Endothelial cell of umbilical vein (primary cell): ENCODE results near the gene EPN1. TPM values are rescaled to one million over a fixed set of nuclear protein-coding genes. Genes with fewer than 3 reads are reported as not detected.

Experiments
- BruUV-seq: library from RNA; stranded (reverse); fragments of 400-500 nt; replicated peaks from 2 replicates; lab custom pipeline; 2021; lab: Mats Ljungman, UMichigan
- CTCF ChIA-PET: fragments of 300-600, 350-600 bp; sonication (Branson Sonifier 250); formaldehyde crosslinking; loops from one replicate; lab custom pipeline; 2021; ENCODE audit warnings: antibody characterized with exemption, inconsistent platforms; lab: Charles Lee
- POLR2A ChIA-PET: fragments of 300-600, 350-600 bp; sonication (Branson Sonifier 250); formaldehyde crosslinking; loops from one replicate; lab custom pipeline; 2021; ENCODE audit warnings: antibody characterized with exemption, inconsistent platforms; lab: Charles Lee
- DNase-seq: peaks from one replicate; pipeline ENCODE4 v3.0.0-alpha.2; 2011; ENCODE audit warnings: low read depth, low spot score
- FAIRE-seq: peaks from 2 replicates; lab custom pipeline; 2011; peaks lifted over from hg19 to GRCh38; lab: Jason Lieb, UNC
- H2AFZ ChIP-seq: 2 replicates; pipeline ENCODE4 v1.6.0; 2012; ENCODE audit warnings: low read depth, low read length, control low read depth, inconsistent platforms
- H3K27ac ChIP-seq: 2 replicates; pipeline ENCODE4 v1.5.1; 2011; ENCODE audit warnings: low read depth, mild to moderate bottlenecking, control low read depth, low read length, moderate library complexity; ENCODE audit not compliant: insufficient read depth
- H3K27me3 ChIP-seq, 2 experiments: 2 replicates each; pipeline versions ENCODE4 v1.6.0 to v1.6.1; 2011; ENCODE audit warnings: low read length in 2 of 2, mixed read lengths in 1 of 2; ENCODE audit not compliant: control insufficient read depth in 2 of 2, insufficient read depth in 2 of 2
- H3K36me3 ChIP-seq, 2 experiments: 2 replicates in 1 of 2; 3 replicates in 1 of 2; pipeline ENCODE4 v1.5.1; 2011; ENCODE audit warnings: low read length in 2 of 2, mild to moderate bottlenecking in 1 of 2, moderate library complexity in 1 of 2; ENCODE audit not compliant: control insufficient read depth in 2 of 2, insufficient read depth in 2 of 2; ENCODE audit errors: extremely low read depth in 1 of 2
- H3K4me1 ChIP-seq: 3 replicates; pipeline ENCODE4 v1.5.1; 2011; ENCODE audit warnings: mild to moderate bottlenecking, low read length; ENCODE audit not compliant: control insufficient read depth, insufficient read depth; ENCODE audit errors: extremely low read depth
- H3K4me2 ChIP-seq: 2 replicates; pipeline ENCODE4 v1.6.1; 2011; ENCODE audit warnings: low read length, control low read depth, mixed read lengths; ENCODE audit not compliant: insufficient read depth
- H3K4me3 ChIP-seq, 3 experiments: fragments of 200-600 bp in 1 of 3; sonication (generic), shearing (Covaris generic) in 1 of 3; replicated peaks in 1 of 3; 2 replicates each; pipeline ENCODE4 v1.5.1; 2011 to 2016; ENCODE audit warnings: control low read depth in 3 of 3, low read length in 3 of 3, mild to moderate bottlenecking in 2 of 3, inconsistent platforms in 1 of 3, low read depth in 1 of 3, moderate library complexity in 1 of 3; ENCODE audit not compliant: insufficient read depth in 1 of 3
- H3K79me2 ChIP-seq: 2 replicates; pipeline ENCODE4 v1.6.0; 2012; ENCODE audit warnings: low read length, inconsistent platforms; ENCODE audit not compliant: control insufficient read depth, insufficient read depth
- H3K9ac ChIP-seq: replicated peaks from 2 replicates; pipeline ENCODE3; 2011; ENCODE audit warnings: low read length, control low read depth; ENCODE audit not compliant: insufficient read depth; ENCODE audit errors: extremely low read depth
- H3K9me1 ChIP-seq: replicated peaks from 3 replicates; pipeline ENCODE4 v1.6.0; 2011; ENCODE audit warnings: mild to moderate bottlenecking, low read length; ENCODE audit not compliant: control insufficient read depth, insufficient read depth; ENCODE audit errors: extremely low read depth
- H3K9me3 ChIP-seq: replicated peaks from 2 replicates; pipeline ENCODE4 v1.5.1; 2012; ENCODE audit warnings: low read length, inconsistent platforms; ENCODE audit not compliant: control insufficient read depth, insufficient read depth
- H4K20me1 ChIP-seq: replicated peaks from 2 replicates; pipeline ENCODE3; 2011; ENCODE audit warnings: mild to moderate bottlenecking, low read length; ENCODE audit not compliant: control insufficient read depth, insufficient read depth; ENCODE audit errors: extremely low read depth
- CTCF ChIP-seq, 2 donors: IDR thresholded peaks; 1 replicate in 1 of 2; 2 replicates in 1 of 2; pipeline ENCODE4 v1.5.1; 2011; ENCODE audit warnings: low read length in 2 of 2, mild to moderate bottlenecking in 2 of 2, moderate library complexity in 2 of 2, control low read depth in 1 of 2, inconsistent platforms in 1 of 2, low read depth in 1 of 2; ENCODE audit not compliant: insufficient read depth in 1 of 2; ENCODE audit errors: extremely low read depth in 1 of 2
- FOS ChIP-seq: IDR thresholded peaks from 2 replicates; pipeline ENCODE4 v1.6.1; 2011; ENCODE audit warnings: mild to moderate bottlenecking, low read length, moderate library complexity, borderline replicate concordance; ENCODE audit not compliant: insufficient read depth
- GATA2 ChIP-seq: IDR thresholded peaks from 2 replicates; pipeline ENCODE4 v1.7.0; 2011; ENCODE audit warnings: low read depth, mild to moderate bottlenecking, moderate library complexity, mixed read lengths, low read length; ENCODE audit not compliant: insufficient read length, insufficient read depth
- JUN ChIP-seq: IDR thresholded peaks from 2 replicates; pipeline ENCODE4 v1.6.1; 2011; ENCODE audit warnings: borderline replicate concordance, low read depth; ENCODE audit not compliant: insufficient read length, insufficient read depth
- MAX ChIP-seq: IDR thresholded peaks from 2 replicates; pipeline ENCODE4 v1.6.1; 2011; ENCODE audit not compliant: insufficient read depth, insufficient read length
- MYC ChIP-seq: IDR thresholded peaks from one replicate; pipeline ENCODE4 v1.6.1; 2011; ENCODE audit warnings: mild to moderate bottlenecking, low read depth, low read length
- POLR2A ChIP-seq: IDR thresholded peaks from 2 replicates; pipeline ENCODE4 v1.6.1; 2012; ENCODE audit warnings: low read depth, mild to moderate bottlenecking, control low read depth, low read length
- POLR2AphosphoS5 ChIP-seq: IDR thresholded peaks from 2 replicates; pipeline ENCODE4 v1.6.1; 2012; ENCODE audit warnings: low read depth, mild to moderate bottlenecking, control low read depth, low read length, moderate library complexity; ENCODE audit not compliant: insufficient read depth
- dilution Hi-C: fragments of 300-500 bp; cut with MboI; formaldehyde crosslinking; loops from one replicate; pipeline ENCODE4 v1.15.0; 2019; ENCODE audit warnings: low sequenced_read_pairs; ENCODE audit not compliant: extremely low pct_ligation_motif_present
- intact Hi-C: fragments of 100-400 bp; cut with micrococcal nuclease; formaldehyde crosslinking; loops from one replicate; pipeline ENCODE4 v1.10.0; 2022
- polyA plus RNA-seq, 4 experiments: library from polyadenylated mRNA; depleted of rRNA in 3 of 4; stranded (reverse) in 3 of 4; unstranded in 1 of 4; fragments of >200 nt; gene quantifications; 2 replicates each; pipeline versions ENCODE4 v1.2.1 to v1.2.3, GENCODE V29; 2011 to 2012; ENCODE audit warnings: missing spikeins in 1 of 4
- total RNA-seq: library from RNA; stranded (reverse); gene quantifications from 2 replicates; pipeline ENCODE4 v1.2.3, GENCODE V29; 2021

Gene EPN1
- total and polyA plus RNA-seq, 2 donors (not counting 3 experiments of a cell fraction or from before 2014, with no cell fraction given), result 87.2 to 138 TPM

- H3K4me2 ChIP-seq, result no peak overlapping the region
- H3K36me3 ChIP-seq, result peaks cover 16 to 80% of the 10 kb centered on the region in 2 experiments
- TF ChIP-seq FOS (no peak), POLR2AphosphoS5 (no peak), MYC (no peak), JUN (no peak)
- ChIA-PET CTCF (no interaction called here), POLR2A (interaction anchor here (0.7 kb wide), 1 partner anchor 9 kb away, joined by 3 read pairs; no protein-coding TSS in a partner anchor)
- DNase-seq, result no peak
- intact Hi-C loops (no loop called here), dilution Hi-C loops (no loop called here)
- H2AFZ ChIP-seq, result no peak overlapping the region
- no peaks in the 10 kb centered on the region for H3K27me3 ChIP-seq
- FAIRE-seq, result no peak
- no peaks in the 10 kb centered on the region for H3K9me3 ChIP-seq
- no TSS peak for BruUV-seq
- peaks cover 92% of the 10 kb centered on the region for H3K79me2 ChIP-seq
- no peaks in the 10 kb centered on the region for H4K20me1 ChIP-seq
- no peak overlapping the region for H3K4me3 ChIP-seq
- no peaks in the 10 kb centered on the region for H3K9me1 ChIP-seq
- H3K9ac ChIP-seq, result no peak overlapping the region
- H3K27ac ChIP-seq, result no peak overlapping the region
- no peaks in the 10 kb centered on the region for H3K4me1 ChIP-seq
Observed at GRCh38 chr19:55663846-55664536, 11.0 kb upstream of the EPN1 start.

GRCh38 chr19:55666343-55667005, 8.6 kb upstream of the EPN1 start:
- Histone ChIP-seq H3K27ac (no peak overlapping the region), H3K4me3 (no peak overlapping the region), H3K4me1 (no peaks in the 10 kb centered on the region), H2AFZ (no peak overlapping the region), H3K9me1 (no peaks in the 10 kb centered on the region), H3K9me3 (no peaks in the 10 kb centered on the region), H3K4me2 (no peak overlapping the region), H3K79me2 (peaks cover 92% of the 10 kb centered on the region), H3K9ac (no peak overlapping the region), H4K20me1 (no peaks in the 10 kb centered on the region), H3K36me3 (peaks cover 27 to 76% of the 10 kb centered on the region in 2 experiments), H3K27me3 (no peaks in the 10 kb centered on the region)
- POLR2A ChIA-PET, result interaction anchor here (1.5 kb wide), 1 partner anchor 12 kb away, joined by 3 read pairs; the partner anchor contains the start of gene U2AF2
- no TSS peak for BruUV-seq
- intact Hi-C loops, result no loop called here
- TF ChIP-seq MAX, result no peak
- no peak for TF ChIP-seq GATA2
- TF ChIP-seq CTCF (IDR thresholded peaks at IDR 0.05; ENCODE audit: extremely low read depth in 1 of 2, insufficient read depth in 1 of 2, low read depth in 1 of 2, low read length in 2 of 2), result no peak
- TF ChIP-seq MYC, result no peak
- no peak for TF ChIP-seq POLR2AphosphoS5
- TF ChIP-seq JUN, result no peak
- no peak for TF ChIP-seq POLR2A
- no peak for FAIRE-seq
- DNase-seq, result no peak
- CTCF ChIA-PET, result interaction anchor here (0.5 to 0.9 kb wide), 2 partner anchors 12 to 27 kb away, joined by 3 to 5 read pairs; partner anchors contain the start of gene U2AF2
- dilution Hi-C loops, result no loop called here
